ENCODE data around the gene STUB1.

- TF ChIP-seq CTCF (IDR thresholded peaks at IDR 0.05): no peak
- TF ChIP-seq POLR2A (IDR thresholded peaks at IDR 0.05): no peak
These were observed 48.9 kb downstream of the STUB1 start for GRCh38 chr16:728890-729744.

Data from stomach (tissue), 4 donors.